GM20431 (cell line): ENCODE results near the gene ATP11C.
"Not testable (repeated sequence)": the region's sequence is repeated elsewhere in the genome, so short reads cannot be mapped to it uniquely, and the experiment has no call there.

ENCODE experiments used
- in situ Hi-C: fragments of 300-500 bp; cut with MseI, MboI; formaldehyde crosslinking; loops from one replicate; pipeline ENCODE4 v1.15.0; 2020; ENCODE audit warnings: low sequenced_read_pairs; ENCODE audit not compliant: unreplicated experiment

The ATP11C gene

DNA sequence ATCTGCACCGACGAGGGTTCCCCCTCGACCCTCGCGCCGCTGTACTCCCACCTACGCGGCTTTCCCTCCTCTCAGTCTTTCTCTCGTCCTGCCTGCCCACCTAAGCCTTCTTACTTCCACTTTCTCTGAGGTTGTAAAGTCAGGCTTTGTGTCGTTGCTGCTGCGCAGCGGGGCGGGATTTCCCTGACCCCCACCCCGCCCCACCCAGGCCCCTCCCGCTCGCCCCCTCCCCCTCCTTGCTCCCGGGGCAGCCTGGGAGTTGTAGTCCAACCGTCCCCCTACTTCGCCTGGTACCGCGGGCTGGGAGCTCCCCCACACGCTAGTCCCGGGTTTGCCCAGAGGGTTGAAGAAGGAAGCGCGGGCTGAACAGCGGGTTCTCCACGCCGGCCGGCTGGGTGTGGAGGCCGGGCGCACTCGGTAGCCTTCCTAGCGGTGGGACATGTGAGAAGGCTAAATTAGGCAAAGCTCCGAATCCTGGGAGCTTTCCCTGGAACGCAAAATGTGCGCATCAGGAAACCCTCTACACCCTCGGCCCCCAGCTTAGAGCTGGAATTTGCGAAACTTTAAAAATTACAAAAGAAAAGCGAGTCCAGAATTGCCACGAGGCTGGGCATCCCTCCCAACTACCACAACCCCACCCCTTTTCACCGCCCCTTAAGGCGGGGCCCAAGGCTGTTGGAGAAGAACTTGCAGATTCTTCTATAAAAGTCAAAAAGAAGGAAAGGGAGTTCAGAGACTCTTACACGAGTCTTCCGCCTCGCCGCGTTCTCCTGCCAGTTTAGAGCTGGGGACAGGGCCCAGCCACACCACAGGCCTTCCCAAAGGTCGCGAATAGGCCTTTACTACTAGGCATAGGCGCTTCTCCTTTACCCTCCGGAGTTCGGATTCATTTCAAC is at the start of gene ATP11C:
ATP11C (minus strand) TSS at position 153 of the 896 bp plus-strand sequence. CDS start 1,011 bp downstream, outside the sequence.
- in situ Hi-C loops, result no loop called here

DNA sequence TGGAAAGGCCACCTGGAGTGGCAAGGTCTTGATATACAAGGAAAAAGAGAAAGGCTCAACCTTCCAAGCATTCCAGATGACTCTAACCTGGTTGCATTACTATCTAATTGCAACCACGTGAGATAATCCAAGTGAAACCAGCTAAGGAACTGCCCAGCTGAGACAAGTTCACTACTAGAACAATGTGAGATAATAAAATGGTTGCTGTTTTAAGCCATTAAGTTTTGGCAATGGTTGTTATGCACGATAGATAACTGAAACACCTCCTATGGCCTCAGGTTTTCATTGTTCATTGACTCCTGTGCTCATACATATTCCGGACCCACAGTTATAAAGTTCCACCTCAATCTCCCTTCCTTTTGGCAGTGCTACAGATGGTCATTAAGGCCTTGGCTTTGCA is 41.6 kb upstream of the ATP11C start:
- in situ Hi-C loops, result no loop called here

DNA sequence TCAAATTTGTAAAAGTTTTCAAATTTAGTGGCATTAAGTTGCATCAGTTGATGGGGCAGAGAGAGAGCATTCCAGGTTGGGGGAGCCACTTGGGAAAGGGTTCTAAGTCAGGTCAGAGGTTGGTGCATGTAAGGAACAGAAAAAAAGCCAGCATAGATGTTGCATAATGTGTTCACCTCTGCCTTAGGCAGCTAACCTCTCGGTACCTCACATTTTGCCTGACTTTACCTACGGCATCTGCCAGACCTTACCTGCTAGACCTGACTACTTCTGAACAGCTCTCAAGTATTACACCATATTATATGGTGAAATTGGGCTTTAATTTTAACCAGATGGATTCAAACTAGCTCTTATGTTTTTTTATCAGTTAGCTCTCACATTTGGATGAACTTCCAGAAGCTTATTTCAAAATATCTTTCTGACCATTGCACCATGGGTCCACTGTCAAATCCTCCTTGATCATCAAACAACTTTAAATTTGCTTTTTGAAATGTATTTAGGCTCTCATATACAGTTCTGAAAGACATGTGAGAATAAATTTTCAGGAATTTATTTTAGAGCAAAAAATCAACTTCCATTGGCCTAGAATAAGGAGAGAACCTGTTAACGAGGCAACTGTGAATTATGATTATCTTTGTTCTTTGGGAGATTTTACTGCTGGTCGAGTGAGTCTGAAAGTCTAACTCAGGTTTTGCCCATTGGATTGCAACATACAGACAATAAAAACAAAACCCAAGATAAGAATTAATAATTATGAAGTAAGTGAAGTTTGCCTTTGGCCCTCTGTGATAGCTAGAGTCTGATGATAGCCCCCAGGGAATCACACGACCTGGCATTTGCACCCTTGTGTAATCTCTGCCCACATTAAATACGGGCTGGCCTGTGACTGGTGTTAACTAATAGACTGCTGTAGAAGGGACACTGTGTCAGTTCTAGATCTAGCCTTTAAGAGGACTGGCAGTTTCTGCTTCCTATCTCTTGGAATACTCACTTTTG is 40.1 kb upstream of the ATP11C start:
- in situ Hi-C loops, result no loop called here

DNA sequence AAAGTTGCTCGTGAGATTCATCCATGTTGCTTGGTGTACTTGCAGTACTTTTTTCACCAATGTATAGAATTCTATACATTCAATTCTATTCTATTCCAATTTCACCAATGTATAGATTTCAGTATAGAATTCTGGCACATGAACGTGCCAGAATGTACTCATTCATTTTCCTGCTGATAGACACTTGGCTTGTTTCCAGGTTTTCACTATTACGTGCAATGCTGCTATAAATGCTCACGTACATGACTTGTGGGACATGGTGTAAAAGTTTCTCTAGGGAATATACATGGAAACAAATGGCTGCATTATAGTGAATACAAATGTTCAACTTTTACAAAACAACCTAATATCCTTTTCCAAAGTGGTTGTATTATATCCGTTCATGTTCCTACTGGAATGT is 39.3 kb upstream of the ATP11C start:
- in situ Hi-C loops, result no loop called here

DNA sequence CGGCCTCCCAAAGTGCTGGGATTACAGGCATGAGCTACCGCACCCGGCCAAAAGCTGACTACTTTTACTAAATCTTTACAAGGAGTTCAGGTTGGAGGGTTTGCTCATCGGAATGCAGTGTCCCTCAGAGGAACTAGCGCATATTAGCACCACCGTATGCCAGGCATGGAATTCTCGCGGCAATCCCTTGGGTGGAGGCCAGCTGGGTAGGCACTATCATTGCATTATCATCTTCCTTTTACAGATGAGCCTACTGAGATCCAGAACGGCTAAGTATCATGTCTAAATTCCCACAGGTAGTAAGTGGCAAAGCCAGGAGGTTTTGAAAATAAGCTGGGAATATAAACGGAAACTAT is 38.5 kb upstream of the ATP11C start:
- in situ Hi-C loops, result no loop called here

DNA sequence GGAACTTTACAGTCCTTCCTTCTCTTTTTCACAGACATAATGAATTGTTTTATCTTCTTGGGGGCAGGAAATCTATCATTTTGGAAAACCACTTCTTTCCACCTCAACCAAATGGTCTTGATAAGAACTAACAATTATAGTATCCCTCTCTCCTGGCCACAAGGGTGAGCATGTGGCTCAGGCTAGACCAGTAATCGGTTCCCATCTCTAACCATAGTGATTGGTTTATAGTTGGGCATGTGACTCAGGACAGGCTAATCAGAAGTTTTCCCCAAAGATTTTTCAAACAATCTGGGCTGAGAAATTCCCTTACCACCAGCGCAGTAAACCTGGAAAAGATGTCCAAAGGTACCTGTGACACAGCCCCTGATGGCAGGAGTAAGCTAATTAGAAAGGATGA is 36.4 kb upstream of the ATP11C start:
- in situ Hi-C loops, result no loop called here

DNA sequence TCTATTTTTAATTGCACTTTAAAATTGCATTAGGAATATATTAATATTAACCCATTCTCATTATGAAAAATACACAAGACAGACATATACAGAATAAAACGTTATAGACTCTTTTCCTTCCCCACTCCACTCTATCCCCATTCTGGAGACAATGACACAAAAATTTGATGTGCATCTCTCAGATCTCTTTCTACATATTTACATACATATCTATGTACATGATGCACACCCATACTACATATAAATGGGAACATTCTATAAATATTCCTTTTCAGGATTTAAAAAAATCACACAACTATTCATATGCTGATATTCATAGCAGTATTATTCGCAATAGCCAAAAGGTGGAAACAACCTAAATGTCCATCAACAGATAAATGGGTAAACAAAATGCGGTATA is 34.9 kb upstream of the ATP11C start:
- in situ Hi-C loops, result no loop called here

DNA sequence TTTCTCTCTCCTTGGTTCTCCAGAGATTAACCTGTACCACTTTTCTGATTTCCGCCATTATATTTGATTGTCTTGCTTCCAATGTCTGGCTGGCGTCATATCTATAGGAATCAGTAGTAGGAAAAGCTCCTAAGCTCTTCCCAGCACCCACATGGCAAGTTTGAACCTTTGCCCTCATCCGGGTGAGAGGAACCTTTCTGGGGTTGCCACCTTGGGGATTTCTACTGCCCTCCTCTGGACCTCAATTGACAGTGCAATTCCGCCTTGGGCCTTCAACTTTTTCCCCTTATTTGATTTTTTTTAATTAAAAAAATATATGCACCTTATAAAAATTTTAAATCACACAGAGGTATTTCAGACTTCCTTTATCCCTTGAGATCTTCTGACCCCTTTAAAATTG is 34.4 kb upstream of the ATP11C start:
- in situ Hi-C loops, result no loop called here

DNA sequence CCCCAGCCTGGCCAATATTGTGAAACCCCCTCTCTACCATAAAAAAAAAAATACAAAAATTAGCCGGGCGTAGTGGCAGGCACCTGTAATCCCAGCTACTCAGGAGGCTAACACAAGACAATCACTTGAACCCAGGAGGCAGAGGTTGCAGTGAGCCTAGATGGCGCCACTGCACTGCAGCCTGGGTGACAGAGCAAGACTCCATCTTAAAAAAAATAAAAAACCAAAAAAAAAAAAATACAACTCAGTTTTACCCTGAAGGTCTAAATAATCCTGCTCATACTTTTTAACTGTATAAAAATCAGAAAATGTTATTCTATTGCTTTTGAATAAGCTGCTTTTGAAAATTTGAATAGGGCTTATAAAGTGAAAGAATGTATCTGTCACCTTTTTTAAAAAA is 33.3 kb upstream of the ATP11C start:
- in situ Hi-C loops, result not testable (repeated sequence)

DNA sequence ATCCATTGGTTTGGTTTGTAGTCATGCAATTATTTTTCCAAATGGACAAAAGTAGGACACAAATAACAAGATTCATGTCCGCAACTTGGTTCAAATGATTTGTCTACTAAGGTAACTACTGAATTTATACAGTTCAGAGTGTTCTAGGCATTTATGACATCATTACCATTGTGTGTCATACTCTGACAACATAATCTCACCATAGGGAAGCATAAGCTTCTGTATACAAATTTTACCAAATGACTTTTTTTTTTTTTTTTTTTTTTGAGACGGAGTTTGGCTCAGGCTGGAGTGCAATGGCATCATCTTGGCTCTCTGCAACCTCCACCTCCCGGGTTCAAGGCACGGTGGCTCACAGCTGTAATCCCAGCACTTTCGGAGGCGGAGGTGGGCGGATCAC is 32.6 kb upstream of the ATP11C start, which contains the start of gene CXorf66:
CXorf66 (minus strand) TSS at position 101 of the 400 bp plus-strand sequence; CDS start at position 76, 25 bp downstream.
- in situ Hi-C loops, result no loop called here

DNA sequence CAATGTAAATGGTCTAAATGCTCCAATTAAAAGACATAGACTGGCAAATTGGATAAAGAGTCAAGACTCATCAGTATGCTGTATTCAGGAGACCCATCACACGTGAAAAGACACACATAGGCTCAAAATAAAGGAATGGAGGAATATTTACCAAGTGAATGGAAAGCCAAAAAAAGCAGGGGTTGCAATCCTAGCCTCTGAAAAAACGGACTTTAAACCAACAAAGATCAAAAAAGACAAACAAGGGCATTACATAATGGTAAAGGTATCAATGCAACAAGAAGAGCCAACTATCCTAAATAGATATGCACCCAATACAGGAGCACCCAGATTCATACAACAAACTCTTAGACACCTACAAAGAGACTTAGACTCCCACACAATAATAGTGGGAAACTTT is 28.2 kb upstream of the ATP11C start:
- in situ Hi-C loops, result not testable (repeated sequence)

DNA sequence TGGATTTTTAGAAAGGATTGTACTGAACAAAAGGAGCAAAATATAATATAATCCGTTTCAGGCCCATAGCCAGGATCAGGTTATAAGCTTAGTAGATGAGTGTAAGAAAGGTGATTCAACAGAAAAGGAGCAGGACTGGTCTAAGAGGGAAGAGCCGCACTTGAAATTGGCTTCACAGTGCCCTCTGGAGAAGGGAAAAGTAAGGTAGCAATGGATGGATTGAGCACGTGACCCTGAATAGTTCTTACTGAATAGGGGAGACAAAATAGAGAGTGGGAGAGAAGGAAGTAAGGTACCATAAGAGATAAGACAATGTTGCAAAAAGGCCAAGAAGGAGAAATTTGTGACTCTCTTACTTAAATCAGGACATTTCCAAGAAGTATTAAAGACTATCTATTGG is 16.9 kb upstream of the ATP11C start:
- in situ Hi-C loops, result no loop called here

DNA sequence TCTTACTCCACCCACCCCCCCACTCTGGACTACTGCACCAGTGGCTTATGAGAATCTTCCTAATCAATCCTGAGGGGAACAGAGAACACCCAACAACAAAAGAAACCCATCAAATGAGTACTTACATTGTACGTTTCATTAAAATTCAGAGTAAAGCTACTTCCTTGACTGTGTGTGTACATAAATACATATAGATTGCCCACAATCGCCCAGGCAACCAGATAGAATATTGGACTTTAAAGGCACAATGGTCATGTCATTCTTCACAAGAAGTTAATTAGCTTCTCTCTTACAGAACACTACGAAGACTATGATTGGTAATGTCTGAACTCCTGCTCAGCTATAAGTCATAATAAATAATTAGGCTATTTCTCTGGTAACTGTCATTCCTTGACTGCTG is 12.2 kb upstream of the ATP11C start:
- in situ Hi-C loops, result no loop called here

DNA sequence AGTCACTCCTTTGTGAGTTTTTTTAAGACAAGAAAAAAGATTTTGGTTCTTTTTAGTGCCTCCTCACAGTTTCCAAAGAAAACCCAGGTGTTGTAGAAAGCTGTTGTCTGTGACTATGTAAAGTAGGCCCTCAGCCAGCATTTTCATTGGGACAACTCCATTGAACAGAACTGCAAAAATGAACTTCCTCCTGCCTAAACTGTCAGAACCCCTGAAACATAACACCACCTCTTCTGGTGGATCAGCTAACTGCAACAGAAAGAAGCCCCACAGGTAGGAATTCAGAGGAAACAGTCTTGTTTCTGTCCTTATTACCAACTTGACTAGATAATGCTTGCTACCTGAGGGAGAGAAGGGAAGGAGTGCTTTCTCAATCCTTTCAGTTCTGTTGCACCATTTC is 3.4 kb upstream of the ATP11C start:
- in situ Hi-C loops, result no loop called here

DNA sequence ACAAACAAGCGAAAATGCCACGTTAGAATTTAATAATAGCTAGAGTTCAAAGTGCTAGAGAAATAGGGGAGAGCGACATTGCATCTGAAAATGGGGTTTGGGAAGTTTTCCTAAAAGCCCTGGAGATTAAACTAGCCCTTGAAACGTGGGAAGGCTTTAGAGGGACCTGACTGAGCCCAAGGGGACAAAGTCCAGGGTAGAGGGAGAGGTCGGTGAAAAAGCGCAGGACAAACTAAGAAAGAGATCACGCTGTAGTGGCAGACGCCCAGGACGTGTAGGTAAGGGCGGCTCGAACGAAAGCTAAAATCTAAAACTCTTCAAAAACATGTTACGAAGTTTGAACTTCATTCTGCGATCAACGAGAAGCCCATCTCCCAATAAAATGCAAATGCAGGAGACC is 1.1 kb upstream of the ATP11C start:
- in situ Hi-C loops, result no loop called here

DNA sequence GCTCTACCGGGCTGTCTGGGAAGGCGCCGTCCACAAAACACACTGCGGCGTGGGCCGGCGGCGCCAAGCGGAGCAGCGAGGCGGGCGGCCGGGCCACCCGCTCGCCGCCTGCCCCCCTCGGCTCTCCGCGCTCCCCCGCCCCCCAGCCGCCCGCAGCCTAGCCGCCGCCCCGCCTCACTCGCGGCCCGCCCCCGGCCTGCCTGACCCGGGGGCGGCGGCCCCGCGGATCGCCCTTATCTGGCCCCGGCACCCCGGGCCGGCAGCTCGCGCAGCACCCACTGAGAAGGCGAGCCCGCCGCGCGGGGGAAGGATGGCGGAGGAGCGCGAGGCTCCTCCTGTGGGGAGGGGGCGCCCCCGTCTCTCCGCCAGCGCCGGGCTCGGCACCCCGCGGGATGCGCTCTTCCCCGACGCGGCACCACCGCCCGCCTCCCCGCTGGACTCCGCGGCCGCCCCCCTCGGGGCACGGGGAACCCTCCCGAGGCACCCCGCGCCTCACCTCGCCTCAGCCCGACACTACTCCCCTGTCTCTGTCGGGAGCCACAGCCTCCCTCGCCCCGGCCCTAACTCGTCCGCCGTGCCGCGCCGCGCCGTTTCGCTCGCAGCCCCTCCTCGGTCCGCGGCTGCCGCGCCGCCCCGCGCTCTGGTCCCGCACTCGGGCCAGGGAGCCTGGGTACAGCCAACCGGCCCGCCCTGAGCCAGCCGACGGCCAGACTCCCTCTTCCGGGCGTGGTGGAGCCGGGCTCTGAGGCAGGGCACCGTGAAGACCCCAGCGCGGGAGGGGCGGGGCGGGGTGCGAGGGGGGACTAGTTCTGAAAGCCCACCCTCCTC is 566 bp downstream of the ATP11C start:
- in situ Hi-C loops, result no loop called here

DNA sequence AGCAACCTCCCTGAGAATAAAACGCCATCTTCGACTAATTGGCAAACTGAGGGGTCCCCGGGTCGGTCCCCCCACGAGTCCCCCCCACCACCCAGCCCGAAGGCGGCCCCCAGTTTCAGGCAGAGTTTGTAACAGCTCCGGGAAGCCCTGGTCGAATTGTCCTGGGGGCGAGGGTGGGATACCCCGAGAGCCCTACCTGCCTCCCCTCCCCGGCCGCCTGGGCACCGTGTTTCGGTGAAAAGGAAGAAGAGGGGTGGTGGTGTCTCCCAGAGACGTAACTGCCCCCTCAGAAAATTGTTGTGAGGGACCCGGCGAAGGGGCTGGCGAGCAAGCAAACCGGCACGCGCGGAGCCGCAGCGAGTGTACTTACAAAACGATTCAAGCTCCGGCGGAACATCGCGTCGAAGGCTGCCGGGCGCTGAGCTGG is 1.2 kb downstream of the ATP11C start:
- in situ Hi-C loops, result no loop called here

DNA sequence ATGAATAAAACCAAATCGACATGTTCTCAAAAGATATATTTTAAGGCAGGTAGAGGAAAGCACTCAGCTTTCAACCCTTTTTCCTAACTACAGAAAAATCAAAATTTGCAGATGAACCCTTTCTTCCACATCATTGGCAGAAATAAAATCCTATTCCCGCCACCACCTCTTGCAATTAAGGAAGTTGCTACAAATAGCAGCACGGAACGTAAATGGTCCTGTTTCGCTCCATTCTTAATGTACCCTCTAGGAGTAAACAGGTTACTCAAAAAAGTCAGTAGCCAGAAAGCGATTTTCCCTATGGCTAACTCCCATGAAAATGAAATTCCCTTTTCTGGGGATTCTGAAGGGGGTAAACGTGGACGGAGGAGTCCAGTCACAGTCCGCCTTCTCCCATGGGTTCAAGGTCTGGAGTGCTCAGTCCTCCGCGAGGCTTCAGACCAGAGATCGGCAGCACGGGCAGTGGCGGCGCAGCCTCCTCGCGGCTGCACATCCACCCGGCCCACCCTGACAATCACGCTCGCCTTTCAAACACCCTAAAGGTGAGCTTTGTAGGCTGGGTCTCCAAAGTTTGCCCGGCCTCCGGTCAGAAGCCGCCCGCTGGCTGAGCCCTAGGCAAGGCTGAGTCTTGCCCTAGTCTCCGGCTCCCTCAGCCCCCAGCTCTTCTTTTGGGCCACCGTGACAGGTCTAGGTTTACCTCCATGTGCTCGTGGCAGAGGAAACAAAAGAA is 1.8 kb downstream of the ATP11C start:
- in situ Hi-C loops, result no loop called here

DNA sequence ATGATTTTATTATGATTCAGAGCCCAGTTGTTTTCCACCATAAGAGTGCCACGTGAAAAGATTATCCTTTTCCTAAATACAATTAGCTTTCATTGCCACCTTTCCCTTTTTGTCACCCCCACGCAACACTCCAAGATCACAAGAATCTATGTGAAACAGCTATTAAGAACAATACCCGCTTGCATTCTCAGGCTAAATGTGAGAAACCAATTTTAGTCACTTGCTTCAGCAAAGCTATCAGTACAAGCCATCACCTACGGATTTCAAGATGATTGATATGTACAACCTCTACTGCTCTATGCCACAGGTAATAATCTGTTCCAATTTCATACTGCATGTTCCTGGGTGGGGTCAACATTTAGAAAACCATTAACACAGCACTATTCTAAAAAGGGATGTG is 2.5 kb downstream of the ATP11C start:
- in situ Hi-C loops, result no loop called here
